GM18873 (cell line): Measurements from ENCODE around the gene SHD.
"Not testable (repeated sequence)": the region's sequence is repeated elsewhere in the genome, so short reads cannot be mapped to it uniquely, and the experiment has no call there.

Experiments used
- ATAC-seq: cut with Tn5 transposase; IDR thresholded peaks from one replicate; pipeline ENCODE4 v1.9.1; 2021; ENCODE audit warnings: mild to moderate bottlenecking, moderate library complexity, moderate number of reproducible peaks; ENCODE audit not compliant: unreplicated experiment, low FRiP score

SHD gene

GRCh38 chr19:4266253-4267000 lies 12.6 kb upstream of the SHD start:
- ATAC-seq: no peak

DNA sequence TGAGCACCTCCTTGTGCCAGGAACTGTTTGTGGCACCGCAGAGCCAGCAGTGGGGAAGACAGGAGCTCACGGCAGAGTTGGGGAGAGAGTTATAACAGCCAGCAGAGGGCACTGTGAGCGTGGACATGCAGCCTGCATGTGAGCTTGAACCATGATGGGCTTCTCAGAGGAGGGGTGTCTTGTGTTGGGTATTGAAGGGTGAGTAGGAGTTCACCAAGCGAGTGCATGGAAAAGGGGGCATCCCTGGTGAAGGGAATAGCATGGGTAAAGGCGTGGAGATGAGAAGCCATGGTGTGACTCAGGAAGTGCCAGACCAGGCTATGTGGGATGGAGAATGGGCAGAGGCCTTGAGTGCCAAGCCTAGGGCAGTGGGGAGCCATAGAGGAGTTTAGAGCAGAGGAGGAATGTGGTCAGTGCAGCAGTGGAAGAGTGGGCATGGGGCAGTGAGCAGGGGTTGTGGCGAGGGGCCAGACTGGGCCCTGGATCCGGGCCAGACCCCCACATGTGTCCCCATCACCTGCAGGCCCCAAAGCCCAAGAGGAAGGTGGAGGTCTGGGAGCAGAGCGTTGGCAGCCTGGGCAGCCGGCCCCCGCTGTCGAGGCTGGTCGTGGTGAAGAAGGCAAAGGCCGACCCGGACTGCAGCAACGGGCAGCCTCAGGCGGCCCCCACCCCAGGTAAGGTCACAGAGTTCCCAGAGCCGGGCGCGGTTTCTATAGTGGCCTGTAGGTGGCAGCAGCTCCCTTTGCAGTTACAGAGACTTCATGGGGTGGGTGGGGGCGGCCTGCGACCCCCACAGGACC lies 11.8 kb upstream of the SHD start:
- no peak for ATAC-seq

DNA sequence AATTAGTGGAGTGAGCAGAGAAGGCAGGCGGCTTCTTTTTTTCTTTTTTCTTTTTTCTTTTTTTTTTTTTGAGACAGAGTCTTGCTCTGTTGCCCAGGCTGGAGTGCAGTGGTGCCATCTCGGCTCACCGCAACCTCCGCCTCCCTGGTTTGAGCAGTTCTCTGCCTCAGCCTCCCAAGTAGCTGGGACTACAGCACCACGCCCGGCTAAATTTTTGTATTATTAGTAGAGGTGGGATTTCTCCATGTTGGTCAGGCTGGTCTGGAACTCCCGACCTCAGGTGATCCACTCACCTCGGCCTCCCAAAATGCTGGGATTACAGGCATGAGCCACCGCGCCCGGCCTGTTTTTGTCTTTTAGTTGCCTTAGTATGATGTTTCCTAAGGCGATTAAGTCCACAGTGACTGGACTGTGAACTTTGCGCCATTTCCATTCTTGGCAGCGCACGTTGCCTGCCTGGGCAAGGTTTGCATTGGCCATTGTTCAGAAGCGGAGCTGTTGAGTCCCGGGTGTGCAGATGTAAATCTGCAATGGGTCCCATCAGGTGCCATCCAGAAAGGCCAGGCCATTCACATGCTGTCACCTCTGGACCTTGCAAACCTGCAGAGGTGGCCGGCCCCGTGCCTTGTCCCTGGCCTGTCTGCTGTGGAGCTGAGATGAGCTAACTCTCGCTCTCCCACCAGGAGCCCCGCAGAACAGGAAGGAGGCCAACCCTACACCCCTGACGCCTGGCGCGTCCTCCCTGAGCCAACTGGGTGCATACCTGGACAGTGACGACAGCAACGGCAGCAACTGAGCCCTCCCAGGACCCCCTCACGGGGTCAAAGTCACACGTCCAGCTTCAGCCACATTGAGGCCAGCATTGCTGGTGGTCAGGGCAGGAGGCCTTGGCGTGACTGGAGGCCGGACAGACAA lies 10.9 kb upstream of the SHD start:
- ATAC-seq: no peak

DNA sequence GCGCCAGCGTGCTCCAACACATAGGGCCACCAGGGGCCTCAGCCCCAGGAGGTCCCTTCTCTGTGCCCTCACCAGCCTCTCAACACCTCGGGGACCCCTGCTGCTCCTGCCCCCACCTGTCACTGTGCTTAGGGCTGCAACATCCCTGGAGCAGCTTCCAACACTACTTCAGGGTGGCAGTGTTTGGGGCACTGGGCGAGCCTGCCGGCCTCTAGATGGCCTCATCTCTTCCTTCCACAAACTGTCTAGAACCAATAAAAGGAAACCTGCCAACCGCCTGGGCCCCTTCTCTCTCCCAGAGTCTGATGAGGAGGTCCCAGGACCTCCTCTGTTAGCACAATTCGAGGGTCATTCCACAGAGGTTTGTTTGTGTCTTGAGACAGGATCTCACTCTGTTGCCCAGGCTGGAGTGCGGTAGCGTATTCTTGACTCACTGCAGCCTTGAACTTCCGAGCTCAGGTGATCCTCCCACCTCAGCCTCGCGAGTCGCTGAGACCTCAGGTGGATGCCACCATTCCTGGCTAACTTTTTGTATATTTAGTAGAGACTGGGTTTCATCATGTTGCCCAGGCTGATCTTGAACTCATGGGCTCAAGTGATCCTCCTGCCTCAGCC lies 10.1 kb upstream of the SHD start:
- ATAC-seq: no peak

GRCh38 chr19:4272894-4273293 lies 6.2 kb upstream of the SHD start:
- no peak for ATAC-seq

DNA sequence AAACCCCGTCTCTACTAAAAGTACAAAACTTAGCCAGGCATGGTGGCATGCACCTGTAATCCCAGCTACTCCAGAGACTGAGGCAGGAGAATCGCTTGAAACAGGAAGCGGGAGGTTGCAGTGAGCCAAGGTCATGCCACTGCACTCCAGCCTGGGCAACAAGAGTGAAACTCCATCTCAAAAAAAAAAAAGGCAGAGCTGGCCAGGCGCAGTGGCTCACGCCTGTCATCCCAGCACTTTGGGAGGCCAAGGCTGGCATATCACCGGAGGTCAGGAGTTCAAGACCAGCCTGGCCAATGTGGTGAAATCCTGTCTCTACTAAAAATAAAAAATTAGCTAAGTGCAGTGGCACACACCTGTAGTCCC lies 4.8 kb upstream of the SHD start:
- not testable (repeated sequence) for ATAC-seq

DNA sequence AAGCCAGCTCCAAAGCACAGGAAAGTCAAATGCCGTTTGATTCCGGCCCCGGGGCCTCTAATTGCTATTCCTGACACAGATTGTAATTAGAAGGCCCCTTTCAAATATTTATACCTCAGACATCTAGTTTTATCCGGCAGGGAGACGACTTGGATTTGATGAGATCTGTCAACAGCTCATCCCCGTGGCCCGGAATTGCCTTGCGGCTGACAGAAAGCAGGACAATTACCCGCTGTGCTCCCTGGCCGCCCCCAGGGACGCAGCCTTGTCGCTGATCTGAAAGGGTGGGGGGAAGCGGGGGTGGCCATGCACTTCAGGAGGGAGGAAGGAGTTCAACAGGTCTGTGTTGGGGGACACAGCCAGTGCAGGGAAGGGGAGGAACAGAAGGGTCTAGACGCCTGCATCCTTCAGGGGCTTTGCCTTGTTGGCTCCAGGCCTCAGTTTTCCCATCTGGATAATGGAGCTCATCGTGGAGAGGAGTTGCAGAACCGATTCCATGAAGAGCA lies 1.8 kb upstream of the SHD start:
- ATAC-seq: no peak

- ATAC-seq: no peak
Observed at GRCh38 chr19:4278010-4278409, 1.1 kb upstream of the SHD start.

- ATAC-seq: no peak
Observed at GRCh38 chr19:4279267-4279529, 132 bp downstream of the SHD start.

DNA sequence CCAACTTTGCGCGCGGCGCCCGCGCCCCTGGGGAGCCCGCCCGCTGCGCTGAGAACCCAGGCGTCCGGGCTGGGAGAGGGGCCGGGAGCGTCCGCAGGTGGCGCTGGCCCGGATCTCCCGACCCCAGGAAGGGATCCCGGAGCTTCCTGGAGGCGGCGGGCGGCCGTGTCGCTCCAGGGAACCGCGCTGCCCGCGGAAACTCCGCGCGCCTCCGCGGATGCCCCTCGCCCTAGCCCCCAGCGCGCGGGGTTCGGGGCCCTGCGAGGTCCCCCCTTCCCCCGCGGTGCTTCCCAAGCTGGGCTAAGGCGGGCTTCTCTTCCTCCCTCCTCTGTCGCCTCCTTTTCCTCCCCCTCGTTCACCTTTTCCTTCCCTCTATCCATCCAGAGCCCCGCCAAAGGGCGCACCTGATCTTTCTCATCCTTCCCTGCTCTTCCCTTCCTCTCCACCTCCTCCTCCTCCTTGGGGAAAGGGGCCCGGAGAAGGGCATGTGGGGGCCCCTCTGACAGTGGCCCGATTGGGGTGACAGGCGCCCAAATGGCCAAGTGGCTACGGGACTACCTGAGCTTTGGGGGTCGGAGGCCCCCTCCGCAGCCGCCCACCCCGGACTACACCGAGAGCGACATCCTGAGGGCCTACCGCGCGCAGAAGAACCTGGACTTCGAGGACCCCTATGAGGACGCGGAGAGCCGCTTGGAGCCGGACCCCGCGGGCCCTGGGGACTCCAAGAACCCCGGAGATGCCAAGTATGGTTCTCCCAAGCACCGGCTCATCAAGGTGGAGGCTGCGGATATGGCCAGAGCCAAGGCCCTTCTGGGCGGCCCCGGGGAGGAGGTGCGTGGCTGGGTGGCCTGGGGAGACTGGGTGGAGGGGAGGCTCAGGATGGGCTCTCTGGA lies 710 bp downstream of the SHD start:
- ATAC-seq: no peak

GRCh38 chr19:4284176-4284958 lies 5.3 kb downstream of the SHD start:
- ATAC-seq: no peak

- no peak for ATAC-seq
Observed at GRCh38 chr19:4284974-4285373, 5.9 kb downstream of the SHD start.

DNA sequence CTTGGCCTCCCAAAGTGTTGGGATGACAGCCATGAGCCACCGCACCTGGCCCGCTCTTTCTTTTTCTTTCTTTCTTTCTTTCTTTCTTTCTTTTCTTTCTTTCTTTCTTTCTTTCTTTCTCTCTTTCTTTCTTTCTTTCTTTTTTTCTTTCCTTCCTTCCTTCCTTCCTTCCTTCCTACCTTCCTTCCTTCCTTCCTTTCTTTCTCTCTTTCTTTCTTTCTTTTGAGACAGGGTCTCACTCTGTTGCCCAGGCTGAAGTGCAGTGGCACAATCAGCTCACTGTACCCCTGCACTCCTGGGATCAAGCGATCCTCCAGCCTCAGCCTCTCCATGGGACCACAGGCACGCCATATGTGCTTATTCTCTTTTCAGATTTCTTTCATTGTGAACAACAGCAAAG lies 7.1 kb downstream of the SHD start:
- ATAC-seq: not testable (repeated sequence)

- no peak for ATAC-seq
Observed at GRCh38 chr19:4288091-4288777, 9.2 kb downstream of the SHD start.

- ATAC-seq: no peak
Observed at GRCh38 chr19:4291184-4291732, 12.2 kb downstream of the SHD start.

- ATAC-seq: no peak
Observed at GRCh38 chr19:4292515-4292914, 13.4 kb downstream of the SHD start.

DNA sequence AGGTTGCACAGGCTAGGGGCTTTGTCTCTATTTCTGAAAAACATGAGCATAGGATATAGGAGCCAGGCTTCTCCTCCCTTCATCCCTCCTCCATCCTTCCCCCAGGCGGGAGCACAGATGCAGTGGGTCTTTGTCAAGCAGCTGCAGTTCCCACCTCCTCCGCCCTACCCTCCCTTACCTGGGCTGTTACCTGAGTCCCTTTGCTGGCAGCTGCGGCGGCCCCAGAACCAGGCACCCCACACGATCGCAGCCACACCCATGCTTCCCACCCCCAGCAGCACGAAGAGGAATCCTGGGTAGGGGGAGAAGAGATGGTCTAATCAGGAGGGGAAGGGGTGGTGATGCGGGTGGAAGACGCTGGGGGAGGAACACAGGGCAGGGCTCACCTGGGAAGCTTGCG lies 15.3 kb downstream of the SHD start:
- no peak for ATAC-seq
